HG03432 (cell line): ENCODE data around the gene ATP6V0A4.
"Not testable (repeated sequence)": the region's sequence is repeated elsewhere in the genome, so short reads cannot be mapped to it uniquely, and the experiment has no call there.

ENCODE experiments used
- ATAC-seq: cut with Tn5 transposase; IDR thresholded peaks from one replicate; pipeline ENCODE4 v1.9.1; 2021; ENCODE audit warnings: mild to moderate bottlenecking, moderate library complexity; ENCODE audit not compliant: unreplicated experiment

The ATP6V0A4 gene

GRCh38 chr7:138705167-138705566, 92.8 kb downstream of the ATP6V0A4 start:
- no peak for ATAC-seq

DNA sequence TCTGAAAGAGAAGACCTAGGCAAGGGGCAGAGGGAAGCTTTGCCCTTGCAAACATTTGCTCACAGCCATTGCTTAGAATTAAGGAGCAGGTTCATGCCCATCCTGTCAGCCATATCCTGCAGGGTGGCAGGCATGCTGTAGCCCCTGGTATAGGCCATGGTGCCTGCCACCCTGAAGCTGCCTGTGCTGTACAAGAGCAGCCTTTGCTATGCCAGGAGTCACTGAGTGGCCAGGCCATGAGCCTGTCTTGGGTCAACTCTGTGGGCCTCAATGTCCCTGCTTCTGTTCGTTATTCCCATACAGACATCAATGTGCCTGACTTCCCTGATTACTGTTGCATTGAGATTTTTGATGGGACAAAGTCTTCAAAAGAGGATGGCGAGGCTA, 96.5 kb downstream of the ATP6V0A4 start:
- ATAC-seq: no peak

DNA sequence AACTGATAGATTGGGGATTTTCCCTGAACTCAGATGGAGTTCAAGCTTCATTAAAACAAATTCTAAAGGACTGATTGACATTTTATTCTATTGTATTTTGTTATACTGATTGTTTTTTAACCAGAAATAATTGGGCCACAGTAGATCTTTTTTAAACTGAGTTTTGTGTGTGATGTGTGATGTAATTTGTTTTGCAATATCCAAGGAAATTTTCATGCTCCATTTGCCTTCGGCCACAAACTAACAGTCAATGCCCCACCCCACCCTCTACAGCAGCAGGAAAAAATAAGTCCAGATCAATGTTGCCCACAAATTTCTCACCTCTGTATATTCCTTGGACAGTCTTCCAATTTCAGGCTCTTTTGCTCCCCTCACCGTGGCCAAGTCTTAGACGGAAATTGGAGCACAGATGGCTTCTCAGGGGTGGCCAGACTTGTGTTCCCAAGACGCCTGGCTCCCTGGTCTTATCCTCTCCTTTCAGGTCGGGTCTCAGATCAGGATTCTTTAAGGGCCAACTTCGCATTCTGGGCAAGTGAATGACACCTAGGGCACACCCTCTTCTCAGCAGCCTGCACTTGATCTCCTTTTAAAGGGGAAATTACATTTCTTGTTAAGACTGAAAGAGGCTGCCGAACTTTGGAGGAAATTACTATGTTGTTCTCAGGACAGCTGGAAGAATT, 97.0 kb downstream of the ATP6V0A4 start, which contains the start of gene SVOPL:
Gene SVOPL, minus strand, starts transcription at position 506 of the 680 bp plus-strand sequence. CDS start 22,317 bp downstream, outside the sequence.
- no peak for ATAC-seq

DNA sequence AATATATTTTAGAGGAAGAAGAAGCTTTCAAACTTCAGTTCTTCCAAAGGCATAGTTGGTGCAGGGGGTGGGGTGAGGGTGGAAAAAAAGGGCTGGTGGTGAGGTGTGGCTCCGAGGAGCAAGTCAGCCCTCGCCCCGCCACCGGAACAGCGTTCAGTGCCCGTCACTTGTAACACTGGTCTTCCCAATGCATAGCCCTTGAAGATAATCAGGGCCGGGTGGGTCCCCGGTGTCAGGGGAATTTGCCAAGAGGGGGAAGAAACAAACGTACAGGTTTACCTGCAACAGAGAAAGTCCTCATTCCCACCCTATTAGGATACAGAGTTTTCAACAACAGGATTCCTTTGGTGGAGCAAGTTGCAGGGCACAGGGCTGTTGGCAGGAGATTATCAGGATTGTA, 98.3 kb downstream of the ATP6V0A4 start:
- ATAC-seq: no peak

DNA sequence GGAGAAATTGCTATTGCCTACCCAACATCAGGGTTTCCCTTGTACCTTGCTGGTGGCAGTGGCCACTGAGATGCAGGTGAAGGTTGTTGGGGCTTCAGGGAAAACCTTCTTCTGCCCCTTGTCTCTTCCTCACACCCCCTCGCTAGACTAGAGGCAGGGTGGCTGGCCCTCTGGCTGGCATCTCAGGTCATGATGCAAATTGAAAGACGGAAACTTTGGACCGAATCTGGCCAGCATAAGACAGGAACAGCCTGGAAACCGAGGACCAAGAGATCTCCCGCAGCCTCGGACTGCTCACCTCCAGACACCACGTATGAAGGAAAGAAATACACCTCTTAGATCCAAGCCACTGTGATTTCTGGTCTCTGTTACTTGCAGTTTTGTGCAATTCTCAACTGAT, 99.7 kb downstream of the ATP6V0A4 start:
- ATAC-seq: no peak

DNA sequence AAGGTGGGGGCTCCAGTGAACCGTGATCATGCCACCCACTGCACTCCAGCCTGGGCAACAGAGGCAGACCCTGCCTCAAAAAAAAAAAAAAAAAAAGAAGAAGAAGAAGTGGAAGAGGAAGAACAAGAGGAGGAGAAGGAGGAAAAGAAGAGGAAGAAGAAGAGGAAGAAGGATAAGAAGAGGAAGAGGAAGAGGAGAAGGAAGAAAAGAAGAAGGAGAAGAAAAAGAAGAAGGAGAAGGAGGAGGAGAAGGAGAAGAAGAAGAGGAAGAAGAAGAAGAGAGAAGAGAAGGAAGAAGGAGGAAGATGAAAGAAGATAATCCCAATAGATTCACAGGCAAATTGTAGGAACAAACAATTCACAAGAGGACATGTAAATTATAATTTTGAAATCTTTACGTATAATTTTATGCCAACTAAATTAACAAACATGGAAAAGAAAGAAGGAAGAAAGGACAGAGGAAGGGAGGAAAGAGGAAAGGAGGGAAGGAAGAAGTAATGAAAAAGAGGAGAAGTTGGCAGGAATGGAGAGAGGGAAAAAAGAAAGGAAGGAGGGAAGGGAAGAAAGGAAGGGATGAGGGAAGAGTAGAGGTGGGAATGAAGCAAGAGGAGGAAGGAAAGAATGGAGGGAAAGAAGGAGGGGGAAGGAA, 100.3 kb downstream of the ATP6V0A4 start:
- ATAC-seq: no peak

DNA sequence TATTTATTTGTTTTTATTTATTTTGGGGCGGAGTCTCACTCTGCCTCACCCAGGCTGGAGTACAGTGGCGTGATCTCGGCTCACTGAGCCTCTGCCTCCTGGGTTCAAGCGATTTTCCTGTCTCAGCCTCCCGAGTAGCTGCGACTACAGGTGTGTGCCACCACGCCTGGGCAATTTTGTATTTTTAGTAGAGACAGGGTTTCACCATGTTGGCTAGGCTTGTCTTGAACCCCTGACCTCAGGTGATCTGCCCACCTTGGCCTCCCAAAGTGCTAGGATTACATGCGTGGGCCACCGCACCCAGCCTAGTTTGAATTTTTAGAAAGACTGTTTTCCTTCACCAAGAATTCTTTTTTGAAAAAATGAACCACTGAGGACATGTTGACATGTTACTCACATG, 102.2 kb downstream of the ATP6V0A4 start:
- ATAC-seq: not testable (repeated sequence)

DNA sequence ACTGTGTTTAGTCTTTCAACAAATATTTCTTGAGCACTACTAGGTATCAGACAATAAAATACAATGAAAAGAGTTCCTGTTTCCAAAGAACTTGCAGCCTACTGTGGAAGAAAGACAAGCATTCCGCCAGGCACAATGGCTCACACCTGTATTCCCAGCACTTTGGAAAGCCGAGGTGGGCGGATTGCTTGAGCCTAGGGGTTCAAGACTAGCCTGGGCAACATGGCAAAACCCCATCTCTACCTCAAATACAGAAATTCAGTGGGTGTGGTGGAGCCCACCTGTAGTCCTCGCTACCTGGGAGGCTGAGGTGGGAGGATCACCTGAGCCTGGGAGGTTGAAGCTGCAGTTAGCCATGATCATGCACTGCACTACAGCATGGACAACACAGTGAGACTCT, 102.9 kb downstream of the ATP6V0A4 start:
- ATAC-seq: no peak

GRCh38 chr7:138691178-138691577, 106.8 kb downstream of the ATP6V0A4 start:
- ATAC-seq: no peak

GRCh38 chr7:138690495-138690894, 107.5 kb downstream of the ATP6V0A4 start:
- no peak for ATAC-seq

GRCh38 chr7:138688037-138688436, 110.0 kb downstream of the ATP6V0A4 start:
- not testable (repeated sequence) for ATAC-seq

DNA sequence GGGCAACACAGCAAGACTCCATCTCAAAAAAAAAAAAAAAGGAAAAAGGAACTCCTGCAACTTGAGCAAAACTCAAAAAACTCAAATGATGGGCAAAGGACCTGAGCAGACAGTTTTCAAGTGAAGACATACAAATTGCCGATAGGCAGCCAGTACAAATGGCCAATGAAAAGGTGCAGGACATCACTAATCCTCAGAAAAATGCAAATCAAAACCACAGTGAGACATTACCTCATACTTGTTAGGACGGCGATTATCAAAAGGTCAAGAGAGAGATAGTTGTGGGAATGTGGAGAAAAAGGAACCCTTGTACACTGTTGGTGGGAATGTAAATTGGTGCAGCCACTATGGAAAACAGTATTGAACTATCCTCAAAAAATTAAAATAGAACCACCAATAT, 113.7 kb downstream of the ATP6V0A4 start:
- ATAC-seq: no peak

DNA sequence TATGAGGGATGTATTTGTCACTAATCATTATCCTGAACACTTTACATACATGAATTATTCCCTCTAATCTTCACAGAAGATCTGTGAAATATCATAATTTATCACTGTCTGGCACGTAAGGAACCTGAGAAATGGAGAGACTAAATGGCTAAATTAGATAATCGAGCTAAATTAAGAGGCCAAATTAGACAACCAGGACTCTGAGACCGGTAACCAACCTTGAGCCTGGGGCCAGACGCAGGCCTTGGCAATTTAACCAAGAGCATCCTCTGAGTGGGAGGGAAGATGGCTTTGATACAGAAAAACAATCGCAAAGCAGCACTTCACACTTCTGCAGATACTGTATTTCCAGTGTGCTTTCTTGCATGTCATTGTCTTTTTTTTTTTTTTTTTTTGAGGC, 118.2 kb downstream of the ATP6V0A4 start:
- ATAC-seq: no peak

DNA sequence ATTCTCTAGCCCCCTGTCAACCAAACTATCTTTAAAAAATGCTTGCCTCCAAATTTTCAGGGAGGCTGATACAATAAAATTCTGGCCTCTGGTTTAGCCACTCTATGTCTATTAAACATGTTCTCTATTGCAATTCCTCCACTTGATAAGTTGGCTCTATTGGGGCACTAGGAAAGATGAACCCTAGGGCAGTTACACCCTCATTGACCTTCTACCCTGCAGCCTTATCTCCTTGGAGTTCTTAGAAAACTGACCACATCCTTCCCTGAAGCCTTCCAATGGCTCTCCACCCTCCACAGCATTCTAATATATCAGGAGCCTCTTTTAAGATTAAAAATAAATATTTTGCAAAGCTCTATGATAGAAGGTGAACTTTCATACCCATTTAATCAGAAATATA, 127.4 kb downstream of the ATP6V0A4 start:
- no peak for ATAC-seq

DNA sequence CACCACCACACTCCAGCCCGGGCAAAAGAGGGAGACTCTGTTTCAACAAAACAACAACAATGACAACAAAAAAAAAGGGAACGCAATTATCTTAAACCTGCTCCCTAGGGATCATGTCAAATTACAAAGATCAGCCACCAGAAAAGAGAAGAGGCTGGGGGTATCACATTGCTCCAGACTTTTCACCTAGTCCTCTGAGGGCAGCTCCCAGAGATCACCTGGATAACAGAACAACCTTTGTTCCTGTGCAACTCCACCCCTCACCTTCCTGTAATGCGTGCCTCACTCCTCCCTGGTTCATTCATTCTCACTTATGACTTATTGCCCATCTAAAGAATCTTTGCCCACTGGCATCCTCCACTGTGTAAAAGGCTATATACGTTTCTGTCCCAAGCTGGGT, 128.6 kb downstream of the ATP6V0A4 start:
- ATAC-seq: no peak

- ATAC-seq: no peak
Measured at GRCh38 chr7:138668946-138669345, 129.1 kb downstream of the ATP6V0A4 start.

- no peak for ATAC-seq
Measured at GRCh38 chr7:138668229-138668596, 129.8 kb downstream of the ATP6V0A4 start.

DNA sequence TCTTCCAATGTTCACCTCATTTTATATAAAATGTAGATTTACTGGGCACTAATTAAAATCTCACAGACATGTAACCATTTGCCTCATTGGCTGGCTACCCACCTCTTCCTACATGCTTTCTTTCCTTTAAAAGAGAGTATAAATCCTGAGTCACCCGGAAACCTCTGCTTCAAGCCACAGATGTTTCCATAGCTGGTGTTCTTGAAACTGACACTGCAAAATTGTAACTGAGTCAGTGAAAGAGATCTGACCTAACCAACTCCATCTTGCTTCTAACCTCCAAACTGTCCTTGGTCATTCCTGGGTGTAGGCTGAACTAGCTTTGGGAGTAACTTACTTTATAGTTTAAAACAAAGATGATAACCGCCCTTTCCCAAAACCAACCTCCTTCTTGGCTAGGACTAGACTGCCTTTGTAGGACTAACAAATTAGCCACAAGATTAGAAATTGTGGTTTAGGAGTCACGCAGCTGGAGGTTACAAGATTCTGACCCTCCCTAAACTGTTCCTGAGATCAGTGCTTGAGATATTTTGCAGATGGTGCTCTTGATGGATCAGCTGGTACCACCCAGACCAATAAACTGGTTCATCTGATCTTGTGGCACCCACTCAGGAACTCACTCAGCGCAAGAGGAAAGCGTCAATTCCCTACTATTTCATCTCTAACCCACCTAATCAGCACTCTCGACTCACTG, 130.3 kb downstream of the ATP6V0A4 start:
- no peak for ATAC-seq

- ATAC-seq: no peak
Measured at GRCh38 chr7:138666385-138666784, 131.6 kb downstream of the ATP6V0A4 start.

DNA sequence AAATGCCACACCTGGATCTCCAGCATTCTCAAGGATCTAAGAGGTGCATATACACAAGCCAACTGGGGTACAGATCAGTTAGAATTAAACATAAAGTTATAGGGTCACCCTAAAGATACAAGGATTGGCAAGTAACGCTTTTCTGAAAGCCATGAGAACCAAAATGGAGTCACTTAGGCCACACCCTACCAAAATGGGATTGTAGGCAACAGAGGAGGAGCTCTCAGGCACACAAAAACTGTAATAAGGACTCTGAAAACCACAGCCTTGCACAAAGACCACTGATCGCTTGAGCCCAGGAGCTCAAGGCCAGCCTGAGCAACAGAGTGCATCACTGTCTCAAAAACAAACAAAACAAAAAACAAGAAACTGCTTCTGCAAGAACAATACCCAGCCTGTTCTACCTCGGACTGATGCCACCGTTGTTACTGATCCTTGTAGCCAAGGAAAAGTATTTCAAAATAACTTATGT, 132.3 kb downstream of the ATP6V0A4 start:
- ATAC-seq: no peak

DNA sequence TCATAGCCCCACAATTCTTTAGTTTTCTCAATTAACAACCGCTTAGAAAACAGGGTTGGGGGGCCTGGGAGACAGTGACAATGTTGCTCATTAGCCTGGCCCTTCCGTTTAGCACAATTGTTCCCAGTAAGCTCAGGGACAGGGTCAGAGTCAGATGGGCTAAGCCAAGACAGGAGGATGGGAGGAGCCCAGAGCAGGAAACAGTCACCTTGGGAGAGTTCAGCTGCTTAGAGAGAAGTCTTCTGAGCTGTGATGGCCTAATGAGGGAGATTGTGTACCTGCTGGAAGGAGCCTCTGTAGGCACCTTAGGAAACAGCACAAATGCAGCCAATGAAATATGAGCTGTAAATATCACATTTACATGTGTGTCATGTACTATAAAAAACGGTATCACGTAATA, 132.7 kb downstream of the ATP6V0A4 start:
- no peak for ATAC-seq
